ENCODE measurements around the gene FAM180B.
"Not testable (repeated sequence)": the region's sequence is repeated elsewhere in the genome, so short reads cannot be mapped to it uniquely, and the experiment has no call there.

Gene FAM180B

GRCh38 chr11:47626234-47626633 lies 39.8 kb downstream of the FAM180B start:
- no peak for DNase-seq (ENCODE audit: low read depth, low spot score)
- no peak overlapping the region for H3K4me3 ChIP-seq (ENCODE audit: low read depth, low read length)
- in situ Hi-C loops (cut with HindIII; ENCODE audit: low sequenced_read_pairs): no loop called here
- TF ChIP-seq CTCF (IDR thresholded peaks at IDR 0.05; ENCODE audit: low read depth, low read length): no peak

GRCh38 chr11:47628026-47628425 lies 41.5 kb downstream of the FAM180B start:
- no peak overlapping the region for H3K4me3 ChIP-seq (ENCODE audit: low read depth, low read length)
- TF ChIP-seq CTCF (IDR thresholded peaks at IDR 0.05; ENCODE audit: low read depth, low read length): no peak
- in situ Hi-C loops (cut with HindIII; ENCODE audit: low sequenced_read_pairs): no loop called here
- DNase-seq (ENCODE audit: low read depth, low spot score): no peak

- TF ChIP-seq CTCF (IDR thresholded peaks at IDR 0.05; ENCODE audit: low read depth, low read length): no peak
- in situ Hi-C loops (cut with HindIII; ENCODE audit: low sequenced_read_pairs): no loop called here
- no peak for DNase-seq (ENCODE audit: low read depth, low spot score)
- H3K4me3 ChIP-seq (ENCODE audit: low read depth, low read length): no peak overlapping the region
Measured at GRCh38 chr11:47631473-47631872, 45.0 kb downstream of the FAM180B start.

- H3K4me3 ChIP-seq (ENCODE audit: low read depth, low read length); DNase-seq (ENCODE audit: low read depth, low spot score); in situ Hi-C loops (cut with HindIII; ENCODE audit: low sequenced_read_pairs): not testable (repeated sequence)
Measured at GRCh38 chr11:47636331-47636730, 49.9 kb downstream of the FAM180B start.
